Stimulated activated CD4-positive, alpha-beta T cell treated with anti-CD3 and anti-CD28 coated beads, TNF-alpha, amount 100 ng/mL, for 1 hour (primary cell): ENCODE measurements around the gene LSM4.
"Not testable (repeated sequence)": the region's sequence is repeated elsewhere in the genome, so short reads cannot be mapped to it uniquely, and the experiment has no call there.

Experiments used
- DNase-seq, 3 donors: peaks; one replicate each; pipeline ENCODE4 v3.0.0-alpha.2; 2020; ENCODE audit warnings: low read depth in 3 of 3, low spot score in 1 of 3

Gene LSM4

GRCh38 chr19:18340990-18341868 lies 18.4 kb upstream of the LSM4 start:
- DNase-seq, result peak in 1 of 3 donors; percentile 45

DNA sequence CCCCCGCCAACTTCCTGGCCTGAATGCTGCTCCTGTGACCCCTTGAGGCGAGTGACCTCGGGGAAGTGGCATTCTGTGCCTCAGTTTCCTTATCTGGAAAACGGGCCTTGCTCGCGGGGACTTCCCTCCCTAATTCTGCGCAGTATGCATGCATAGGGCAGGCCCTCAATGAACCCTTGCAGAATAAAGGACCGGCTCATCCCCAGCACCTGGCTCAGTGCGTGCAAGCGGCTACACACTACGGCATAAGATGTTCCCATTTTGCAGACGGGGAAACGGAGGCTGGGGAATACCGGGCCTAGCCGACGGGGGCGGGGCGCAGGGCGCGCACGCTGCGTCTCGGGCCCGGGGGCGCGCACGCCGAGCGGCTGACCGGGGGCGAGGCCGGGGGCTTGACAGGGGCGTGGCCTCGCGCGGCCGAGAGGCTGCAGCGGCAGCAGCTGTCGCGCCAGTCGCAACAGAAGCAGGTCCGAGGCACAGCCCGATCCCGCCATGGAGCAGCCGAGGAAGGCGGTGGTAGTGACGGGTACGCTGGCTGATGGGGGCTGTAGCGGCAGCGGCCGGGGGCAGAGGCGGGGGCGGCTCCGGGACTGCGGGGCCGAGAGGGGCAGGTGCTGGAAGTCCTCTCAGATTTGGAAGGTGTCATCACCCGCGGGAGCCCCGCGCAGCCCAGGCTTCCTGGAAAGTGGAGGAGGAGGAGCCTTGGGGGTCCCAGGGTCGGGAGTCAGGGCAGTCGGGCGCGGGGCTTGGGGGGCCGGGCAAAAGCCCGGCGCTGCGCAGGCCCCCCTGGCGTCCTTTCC lies 17.5 kb upstream of the LSM4 start, which contains the start of gene PGPEP1:
PGPEP1 (plus strand) TSS at position 409 of the 800 bp plus-strand sequence; CDS start at position 493, 84 bp downstream.
- DNase-seq, result peak in 2 of 3 donors; percentile 38 to 55

GRCh38 chr19:18339723-18340122 lies 16.8 kb upstream of the LSM4 start:
- DNase-seq, result no peak

DNA sequence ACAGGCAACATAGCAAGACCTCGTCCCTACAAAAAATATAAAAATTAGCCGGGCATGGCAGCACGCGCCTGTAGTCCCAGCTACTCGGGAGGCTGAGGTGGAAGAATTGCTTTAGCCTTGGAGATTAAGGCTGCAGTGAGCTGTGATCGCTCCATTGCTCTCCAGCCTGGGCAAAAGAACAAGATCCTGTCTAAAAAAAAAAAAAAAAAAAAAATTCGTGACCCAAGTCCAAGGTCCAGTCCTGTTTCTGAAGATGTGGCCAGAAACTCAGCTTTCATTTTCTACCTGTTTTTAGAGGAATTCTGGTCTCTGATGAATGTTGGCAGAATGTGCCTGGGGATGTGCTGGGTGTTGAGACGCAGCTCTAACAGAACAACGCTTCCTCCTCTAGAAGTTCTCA lies 15.7 kb upstream of the LSM4 start:
- DNase-seq, result no peak

DNA sequence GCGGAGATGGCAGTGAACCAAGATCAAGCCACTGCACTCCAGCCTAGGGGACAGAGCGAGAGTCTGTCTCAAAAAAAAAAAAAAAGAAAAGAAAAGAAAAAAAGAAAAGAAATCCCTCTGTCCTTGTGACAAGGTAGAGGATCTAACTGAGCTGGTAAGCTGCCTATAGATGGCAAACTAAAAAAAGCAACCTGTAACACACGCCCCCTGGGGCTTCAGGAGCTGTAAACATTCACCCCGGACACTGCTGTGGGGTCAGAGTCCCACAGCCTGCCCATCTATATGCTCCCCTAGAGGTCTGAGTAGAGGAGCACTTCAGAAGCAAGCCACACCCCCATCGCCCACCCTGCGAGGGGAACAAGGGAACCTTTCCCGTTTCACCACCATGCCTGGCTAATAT lies 13.2 kb upstream of the LSM4 start:
- no peak for DNase-seq

- DNase-seq, result no peak
These were observed 10.8 kb upstream of the LSM4 start for GRCh38 chr19:18333680-18334079.

DNA sequence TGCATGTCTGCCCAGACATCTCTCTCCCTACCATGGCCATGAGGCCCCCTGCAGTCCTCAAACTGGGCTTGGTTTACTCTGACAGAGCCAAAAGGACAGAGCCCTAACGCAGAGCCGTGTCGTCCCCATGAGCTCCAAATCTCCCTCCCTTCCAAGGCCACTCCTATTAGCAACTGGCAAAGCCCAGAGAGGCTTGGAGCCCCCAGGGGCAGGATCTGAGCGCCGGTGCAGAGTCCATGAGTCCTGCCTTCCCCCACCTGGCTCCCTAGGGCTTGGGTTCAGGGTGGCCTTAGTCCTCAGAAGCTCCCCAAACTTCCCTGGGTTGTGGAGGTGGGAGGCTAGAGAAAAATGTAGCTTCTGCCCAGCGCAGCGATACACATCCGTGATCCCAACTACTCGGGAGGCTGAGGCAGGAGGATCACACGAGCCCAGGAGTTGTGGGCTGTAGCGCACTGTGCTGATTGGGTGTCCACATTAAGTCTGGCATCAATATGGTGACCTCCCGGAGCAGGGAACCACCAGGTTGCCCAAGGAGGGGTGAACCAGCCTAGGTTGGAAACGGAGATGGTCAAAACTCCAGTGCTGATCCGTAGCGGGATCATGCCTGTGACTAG lies 10.1 kb upstream of the LSM4 start:
- DNase-seq, result no peak

DNA sequence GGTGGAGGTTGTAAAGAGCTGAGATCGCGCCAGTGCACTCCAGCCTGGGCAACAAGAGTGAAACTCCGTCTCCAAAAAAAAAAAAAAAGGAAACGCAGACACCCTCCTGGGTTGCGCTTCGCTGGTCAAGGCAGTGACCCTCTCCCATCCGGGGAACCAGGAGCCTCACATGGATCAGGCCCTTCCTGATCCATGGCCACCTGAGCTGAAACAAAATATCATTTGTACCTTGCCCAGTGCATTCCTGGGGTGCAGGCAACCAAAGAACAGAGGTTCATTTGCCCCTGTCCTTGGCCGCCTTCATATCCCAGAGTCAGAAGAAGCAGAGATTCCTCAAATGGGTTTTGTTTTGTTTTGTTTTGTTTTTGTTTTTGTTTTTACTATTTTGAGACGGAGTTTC lies 8.0 kb upstream of the LSM4 start:
- no peak for DNase-seq

GRCh38 chr19:18329035-18329376 lies 6.1 kb upstream of the LSM4 start:
- no peak for DNase-seq

- DNase-seq, result peak; percentile 54 to 75 (median 73)
These were observed 5.6 kb upstream of the LSM4 start for GRCh38 chr19:18328340-18329034.

GRCh38 chr19:18326772-18327171 lies 3.9 kb upstream of the LSM4 start:
- no peak for DNase-seq

DNA sequence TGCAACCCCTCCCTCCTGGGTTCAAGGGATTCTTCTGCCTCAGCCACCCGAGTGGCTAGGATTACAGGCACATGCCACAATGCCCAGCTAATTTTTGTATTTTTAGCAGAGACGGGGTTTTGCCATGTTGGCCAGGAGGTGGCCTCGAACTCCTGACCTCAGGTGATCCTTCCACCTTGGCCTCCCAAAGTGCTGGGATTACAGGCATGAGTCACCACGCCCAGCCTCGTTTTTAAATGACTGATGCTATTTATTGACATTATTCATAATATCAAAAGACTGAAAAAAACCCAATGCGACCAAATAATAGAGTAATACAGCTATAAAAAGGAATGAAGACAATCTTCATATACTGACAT lies 1.5 kb upstream of the LSM4 start:
- DNase-seq, result not testable (repeated sequence)

- DNase-seq, result peak in 1 of 3 donors; percentile 15
These were observed 538 bp downstream of the LSM4 start for GRCh38 chr19:18322318-18322758.

GRCh38 chr19:18321734-18322102 lies 1.2 kb downstream of the LSM4 start:
- DNase-seq, result no peak

GRCh38 chr19:18320865-18321733 lies 1.8 kb downstream of the LSM4 start:
- no peak for DNase-seq

- no peak for DNase-seq
These were observed 3.2 kb downstream of the LSM4 start for GRCh38 chr19:18319591-18320135.

GRCh38 chr19:18317961-18318800 lies 4.7 kb downstream of the LSM4 start:
- DNase-seq, result peak in 1 of 3 donors; percentile 22

- DNase-seq, result no peak
These were observed 9.5 kb downstream of the LSM4 start for GRCh38 chr19:18313398-18313797.

DNA sequence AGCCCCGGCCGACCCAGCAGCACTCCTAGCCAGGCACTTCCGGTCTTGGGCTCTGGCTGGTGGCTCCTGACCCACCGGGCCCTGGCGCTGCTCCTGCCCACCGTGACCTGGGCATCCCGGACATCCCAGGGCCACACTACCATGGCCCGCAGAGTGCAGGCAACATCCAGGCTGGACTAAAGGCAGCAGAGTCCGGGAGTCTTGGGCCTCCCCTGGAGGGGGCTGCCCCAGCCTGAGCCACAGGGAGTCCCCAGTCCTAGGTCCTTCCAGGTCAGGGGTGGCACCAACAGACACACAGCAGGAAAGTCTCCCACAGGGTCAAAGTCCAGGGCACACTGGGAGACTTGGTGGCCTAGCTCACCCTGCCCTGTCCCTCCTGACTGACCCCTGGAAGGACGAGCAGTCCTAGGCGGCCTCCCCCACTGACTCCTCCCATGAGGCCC lies 10.8 kb downstream of the LSM4 start:
- no peak for DNase-seq
